HG03565 (cell line): ENCODE results near the gene CELSR2.
"Not testable (repeated sequence)": the region's sequence is repeated elsewhere in the genome, so short reads cannot be mapped to it uniquely, and the experiment has no call there.

Experiments used
- ATAC-seq: cut with Tn5 transposase; IDR thresholded peaks from one replicate; pipeline ENCODE4 v1.9.1; 2021; ENCODE audit warnings: mild to moderate bottlenecking, moderate library complexity; ENCODE audit not compliant: unreplicated experiment

CELSR2 gene

DNA sequence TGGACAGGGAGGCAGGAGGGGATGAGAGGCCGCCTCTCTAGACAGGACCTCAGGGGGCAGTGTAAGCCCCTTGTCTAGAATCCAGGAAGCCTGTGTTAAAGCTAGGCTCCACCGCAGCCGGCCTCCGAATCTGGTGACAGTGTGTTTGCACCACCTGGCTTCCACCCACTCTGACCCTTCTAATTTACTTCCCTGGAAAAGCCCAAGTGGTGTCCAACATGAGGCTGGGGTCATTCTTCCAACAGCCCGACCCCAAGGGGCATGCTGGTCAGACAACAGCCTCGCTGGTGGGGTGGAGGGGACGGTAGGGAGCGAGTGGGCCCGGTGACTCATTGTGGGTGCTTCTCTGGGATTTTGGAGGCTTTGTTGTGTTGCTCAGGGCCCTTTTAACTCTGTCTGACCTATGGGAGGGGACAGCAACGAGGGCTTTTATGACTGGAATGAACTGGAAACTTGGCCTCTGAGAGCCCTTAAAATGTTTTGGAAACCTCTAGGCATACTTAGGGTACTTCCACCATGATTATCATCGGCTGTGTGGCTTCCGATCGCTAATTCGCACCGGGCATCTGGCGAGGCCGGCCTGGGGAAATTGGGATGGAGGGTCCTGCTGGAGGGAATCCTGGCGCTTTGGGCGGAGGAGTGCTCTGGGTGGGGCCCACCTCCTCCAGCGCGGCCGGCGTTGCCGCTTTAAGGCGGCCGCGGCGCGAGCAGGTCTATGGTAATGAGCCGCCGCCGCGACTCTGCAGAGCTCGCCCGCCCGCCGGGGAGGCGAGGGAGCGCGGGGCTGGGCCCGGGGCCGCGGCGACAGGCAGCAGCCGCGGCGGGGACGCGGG, at the start of gene CELSR2:
Gene CELSR2 (plus strand): TSS at position 743 of the 833 bp plus-strand sequence. CDS start 541 bp downstream, outside the sequence.
- ATAC-seq: no peak

DNA sequence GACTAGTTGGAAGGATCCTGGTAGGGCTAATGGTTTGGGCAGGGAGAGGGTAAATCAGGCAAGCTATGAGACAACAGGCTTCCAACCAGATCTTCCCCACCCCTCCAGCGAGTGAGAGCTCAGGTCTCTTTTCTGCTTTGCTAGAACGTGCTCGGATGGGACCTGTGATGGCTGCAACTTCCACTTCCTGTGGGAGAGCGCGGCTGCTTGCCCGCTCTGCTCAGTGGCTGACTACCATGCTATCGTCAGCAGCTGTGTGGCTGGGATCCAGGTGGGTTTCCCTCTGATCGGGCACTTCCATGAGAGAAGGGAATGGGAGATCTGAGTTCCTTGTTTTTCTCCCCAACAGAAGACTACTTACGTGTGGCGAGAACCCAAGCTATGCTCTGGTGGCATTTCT, 49.6 kb upstream of the CELSR2 start:
- no peak for ATAC-seq

DNA sequence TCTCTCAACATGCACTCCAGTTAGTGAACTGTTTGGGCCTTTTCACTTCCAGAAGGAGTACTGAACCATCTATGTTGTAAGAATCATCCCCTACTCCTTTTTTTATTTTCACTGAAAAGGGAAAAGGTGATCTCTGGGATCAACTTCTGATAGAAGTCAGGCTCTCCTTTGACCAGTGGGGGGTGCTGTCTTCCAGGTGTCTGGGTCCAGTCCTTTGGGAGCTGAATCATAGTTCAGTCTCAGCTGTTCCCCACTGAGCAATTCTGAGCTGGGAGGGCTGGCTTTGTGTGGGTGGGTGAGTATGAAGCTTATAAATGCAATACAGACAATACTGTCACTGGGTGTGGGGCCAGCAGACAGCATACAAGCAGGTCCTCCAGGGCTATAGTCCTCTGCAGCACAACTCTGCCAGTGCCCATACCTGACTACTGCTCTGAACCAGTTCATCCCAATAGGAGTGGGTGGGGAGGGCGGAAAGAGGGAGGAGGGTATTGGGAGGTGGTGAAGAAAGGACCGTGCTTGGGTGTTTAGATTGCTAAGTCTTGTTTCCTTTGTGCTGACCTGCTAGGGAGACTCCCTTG, 48.1 kb upstream of the CELSR2 start:
- no peak for ATAC-seq

DNA sequence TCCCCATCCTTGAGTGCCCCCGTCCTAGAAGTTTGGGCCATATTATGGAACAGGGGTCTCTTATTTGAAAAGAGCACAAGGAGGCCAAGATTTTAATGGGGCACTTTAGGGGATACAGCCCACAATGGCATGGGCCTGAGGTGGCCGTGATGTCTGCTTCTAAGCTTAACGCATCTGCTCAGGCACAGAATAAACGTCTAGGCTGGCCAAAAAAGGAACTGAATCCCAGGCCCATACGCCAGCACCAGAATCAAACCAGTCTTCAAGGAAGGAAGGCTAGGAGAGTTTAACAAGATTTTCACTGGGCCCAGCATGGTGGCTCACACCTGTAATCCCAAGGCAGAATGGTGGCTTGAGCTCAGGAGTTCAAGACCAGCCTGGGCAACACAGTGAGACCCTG, 44.9 kb upstream of the CELSR2 start:
- ATAC-seq: no peak

GRCh38 chr1:109206339-109206738, 43.0 kb upstream of the CELSR2 start:
- no peak for ATAC-seq

- ATAC-seq: no peak
Observed at GRCh38 chr1:109207467-109208103, 41.8 kb upstream of the CELSR2 start.

GRCh38 chr1:109208394-109208793, 40.9 kb upstream of the CELSR2 start:
- ATAC-seq: no peak

DNA sequence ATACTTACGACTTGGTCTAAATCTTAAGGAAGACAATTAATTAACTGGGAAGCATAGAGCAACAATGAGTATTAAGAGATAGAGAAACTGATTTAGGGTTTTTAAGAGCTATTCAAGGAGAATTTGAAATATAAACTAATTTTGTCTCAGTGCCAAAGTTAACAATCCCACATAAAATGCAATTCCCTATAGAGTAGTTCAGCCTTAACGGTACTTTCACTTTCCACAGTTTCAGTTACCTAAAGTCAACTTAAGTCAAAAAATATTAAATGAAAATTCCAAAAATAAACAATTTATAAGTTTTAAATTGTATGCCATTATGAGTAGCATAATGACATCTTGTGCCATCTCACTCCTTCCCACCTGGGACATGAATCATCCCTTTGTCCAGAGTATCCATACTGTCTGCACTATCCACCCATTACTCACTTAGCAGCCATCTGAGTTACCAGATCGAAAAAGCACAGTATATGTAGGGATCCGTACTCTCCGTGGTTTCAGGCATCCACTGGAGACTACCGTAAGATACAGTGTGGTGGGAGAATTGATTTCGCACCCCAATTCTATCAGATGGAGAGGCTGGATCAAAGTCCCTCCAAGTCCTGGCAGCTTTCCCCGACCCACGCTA, 40.4 kb upstream of the CELSR2 start:
- no peak for ATAC-seq

GRCh38 chr1:109210058-109210457, 39.3 kb upstream of the CELSR2 start:
- ATAC-seq: no peak

GRCh38 chr1:109213345-109213823, 36.0 kb upstream of the CELSR2 start:
- ATAC-seq: no peak

DNA sequence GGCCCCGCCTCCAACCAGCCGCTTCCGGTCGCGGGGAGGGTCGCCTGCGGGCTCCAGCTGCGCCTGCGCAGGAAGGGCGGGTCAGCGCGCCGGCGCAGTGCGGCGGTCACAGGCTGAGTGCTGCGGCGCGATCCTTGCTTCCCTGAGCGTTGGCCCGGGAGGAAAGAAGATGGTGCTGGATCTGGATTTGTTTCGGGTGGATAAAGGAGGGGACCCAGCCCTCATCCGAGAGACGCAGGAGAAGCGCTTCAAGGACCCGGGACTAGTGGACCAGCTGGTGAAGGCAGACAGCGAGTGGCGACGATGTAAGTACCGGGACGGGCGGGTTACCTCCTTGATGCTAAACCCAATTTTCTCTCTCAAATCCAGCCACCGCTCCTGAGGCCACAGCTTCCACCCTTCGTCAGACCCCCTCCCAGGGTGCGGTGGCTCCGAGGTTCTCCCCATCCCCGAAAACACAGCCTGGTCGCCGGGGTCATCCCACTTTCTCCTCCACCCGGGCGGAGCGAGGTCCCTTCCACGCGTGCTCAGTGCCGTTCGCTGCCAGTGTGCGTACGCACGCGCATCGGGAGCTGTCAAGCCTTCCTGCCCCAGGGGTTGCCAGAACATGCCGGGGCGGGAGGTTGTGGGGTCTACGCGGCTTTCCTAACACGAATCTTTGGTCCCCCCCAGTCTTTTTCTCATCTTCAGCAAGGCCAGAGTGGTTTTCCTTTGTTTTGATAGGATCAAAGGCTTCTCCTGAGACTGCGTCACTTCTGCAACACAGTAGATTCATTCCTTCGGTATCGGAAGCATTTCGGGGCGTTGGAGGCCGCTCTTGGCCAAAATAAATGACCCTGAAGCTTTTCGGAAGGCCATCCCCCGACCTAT, 35.3 kb upstream of the CELSR2 start, which contains the start of gene SARS1:
Gene SARS1 (plus strand): TSS at position 95 of the 870 bp plus-strand sequence. CDS start 75 bp downstream, at position 170.
- ATAC-seq: peak; percentile 84

DNA sequence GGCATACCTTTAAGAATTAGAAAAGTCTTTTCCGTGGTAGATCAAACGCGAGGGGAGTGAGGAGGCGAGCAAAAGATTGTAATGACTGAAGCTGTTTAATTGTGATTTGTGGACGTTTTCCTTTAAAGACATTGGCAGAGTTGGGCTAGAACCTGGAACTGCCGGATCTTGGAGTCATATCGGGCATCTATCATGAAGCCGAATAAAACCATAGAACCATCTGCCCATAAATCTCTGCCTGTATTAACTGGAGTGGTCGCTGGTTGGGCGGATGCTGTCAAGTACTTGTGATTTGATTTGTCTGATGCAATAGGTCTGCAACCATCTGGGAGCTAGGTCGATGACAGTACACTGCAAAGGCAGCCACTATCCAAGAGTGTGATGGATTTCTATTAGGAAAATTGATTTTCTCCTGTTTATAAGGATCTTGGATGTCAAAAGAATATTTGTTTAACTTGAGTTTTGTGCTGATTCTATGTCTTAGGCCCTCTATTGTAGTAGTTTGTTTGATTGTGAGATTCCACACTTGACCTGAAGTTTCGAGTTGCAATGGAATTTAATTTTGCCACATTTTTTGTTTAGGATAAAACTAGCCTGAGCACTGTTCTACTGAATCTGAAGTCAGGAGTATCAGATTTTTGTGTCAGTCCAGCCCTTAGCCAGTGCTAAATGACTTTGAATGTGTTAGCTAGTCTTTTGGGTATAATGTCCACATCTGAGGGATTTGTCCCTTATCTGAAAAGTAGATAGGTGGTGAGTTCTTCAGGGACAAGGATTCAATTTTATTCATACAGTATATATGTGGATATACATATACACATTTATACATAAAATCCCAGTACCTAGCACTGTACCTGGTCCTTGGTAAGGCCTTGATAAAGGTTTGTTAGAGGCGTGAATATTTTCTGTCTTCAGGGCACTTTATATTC, 34.4 kb upstream of the CELSR2 start:
- no peak for ATAC-seq

DNA sequence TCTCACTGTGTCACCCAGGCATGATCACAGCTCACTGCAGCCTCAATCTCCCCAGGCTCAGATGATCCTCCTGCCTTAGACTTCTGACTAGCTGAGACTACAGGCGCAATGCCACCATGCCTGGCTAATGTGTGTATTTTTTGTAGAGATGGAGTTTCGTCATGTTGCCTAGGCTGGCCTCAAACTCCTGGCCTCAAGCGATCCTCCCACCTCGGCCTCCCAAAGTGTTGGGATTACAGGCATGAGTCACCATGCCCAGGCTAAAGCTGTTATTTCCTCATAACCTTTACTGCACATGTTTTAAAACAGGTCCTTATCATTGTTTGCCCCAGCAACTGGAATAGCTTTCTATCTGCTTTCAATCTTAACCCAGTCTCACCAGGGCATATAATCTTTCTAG, 32.7 kb upstream of the CELSR2 start:
- no peak for ATAC-seq

DNA sequence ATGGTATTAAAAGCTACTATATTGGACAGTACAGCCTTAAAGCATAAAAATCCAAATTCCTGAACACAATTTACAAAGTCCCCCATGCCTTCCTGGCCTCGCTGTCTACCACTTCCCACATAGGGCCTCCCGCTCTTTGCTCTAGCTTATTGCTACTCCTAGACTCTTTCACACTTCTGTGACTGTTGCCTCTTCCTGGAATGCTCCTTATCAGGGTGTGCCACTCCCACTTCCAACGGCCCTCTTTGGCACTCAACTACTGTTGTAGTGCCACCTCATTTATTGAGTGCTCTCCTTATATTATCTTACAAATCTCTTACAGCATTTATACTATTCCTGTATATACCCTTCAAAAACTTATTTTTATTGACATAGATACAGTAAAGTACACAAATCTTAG, 30.8 kb upstream of the CELSR2 start:
- ATAC-seq: no peak

DNA sequence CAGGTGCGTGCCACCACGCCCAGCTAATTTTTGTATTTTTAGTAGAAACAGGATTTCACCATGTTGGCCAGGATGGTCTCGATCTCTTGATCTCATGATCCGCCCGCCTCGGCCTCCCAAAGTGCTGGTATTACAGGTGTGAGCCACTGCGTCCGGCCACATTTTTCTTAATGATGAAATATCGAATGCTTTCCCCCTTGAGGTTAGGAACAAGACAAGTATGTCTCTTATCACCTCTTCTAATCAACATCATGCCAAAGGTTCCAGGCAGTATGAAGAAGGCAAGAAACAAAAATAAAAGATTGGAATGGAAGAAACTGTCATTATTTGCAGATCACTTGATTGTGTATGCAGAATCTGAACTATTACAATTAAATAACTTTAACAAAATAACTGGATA, 28.1 kb upstream of the CELSR2 start:
- not testable (repeated sequence) for ATAC-seq

GRCh38 chr1:109225308-109225707, 24.0 kb upstream of the CELSR2 start:
- ATAC-seq: no peak

GRCh38 chr1:109225711-109226445, 23.5 kb upstream of the CELSR2 start:
- no peak for ATAC-seq

GRCh38 chr1:109228167-109228566, 21.2 kb upstream of the CELSR2 start:
- no peak for ATAC-seq
